ENCODE measurements around the gene FOSB.

DNA sequence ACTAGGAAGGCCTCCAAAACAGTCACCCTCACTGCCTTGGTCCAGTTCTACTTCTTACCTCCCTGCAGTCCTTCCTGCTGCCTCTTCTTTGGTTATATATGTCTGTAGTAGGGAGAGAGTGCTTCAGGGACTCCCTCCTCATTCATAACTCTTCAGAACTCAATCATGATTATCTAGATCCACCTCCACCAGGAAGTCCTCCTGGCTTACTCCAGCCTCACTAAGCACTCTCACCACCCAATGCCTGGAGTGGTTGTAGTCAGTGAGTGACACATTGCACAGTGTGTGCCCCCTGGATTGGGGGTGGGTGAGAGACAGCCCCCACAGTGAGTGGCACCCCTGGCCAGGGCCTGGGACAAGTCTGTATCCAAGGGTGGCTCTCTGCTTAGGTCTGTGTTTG, 10.0 kb upstream of the FOSB start:
- TF ChIP-seq EZH2phosphoT487 (IDR thresholded peaks at IDR 0.05; ENCODE audit: insufficient read depth, low read depth) (no peak), EZH2 (IDR thresholded peaks at IDR 0.05; ENCODE audit: insufficient read depth, poor library complexity, severe bottlenecking) (no peak)
